Esophagus muscularis mucosa (tissue), 4 donors: ENCODE measurements around the gene LMNA.

Source experiments
- EP300 ChIP-seq: sonication (generic); formaldehyde crosslinking; IDR thresholded peaks from one replicate; pipeline ENCODE4 v1.6.1; 2017; ENCODE audit warnings: antibody characterized with exemption
- POLR2A ChIP-seq: fragments of 450-650 bp; IDR thresholded peaks from one replicate; pipeline ENCODE4 v1.6.1; 2017; ENCODE audit warnings: antibody characterized with exemption, moderate library complexity, mild to moderate bottlenecking, low read depth
- TF ChIP-seq, protein P1 (sequence below), 3 experiments: fragments of 200-600 bp in 2 of 3; fragments of 450-650 bp in 1 of 3; sonication (generic) in 2 of 3; IDR thresholded peaks; one replicate each; pipeline ENCODE4 v1.5.1; 2017 to 2019; ENCODE audit warnings: antibody characterized with exemption in 3 of 3, mild to moderate bottlenecking in 2 of 3, moderate library complexity in 1 of 3

DNA sequence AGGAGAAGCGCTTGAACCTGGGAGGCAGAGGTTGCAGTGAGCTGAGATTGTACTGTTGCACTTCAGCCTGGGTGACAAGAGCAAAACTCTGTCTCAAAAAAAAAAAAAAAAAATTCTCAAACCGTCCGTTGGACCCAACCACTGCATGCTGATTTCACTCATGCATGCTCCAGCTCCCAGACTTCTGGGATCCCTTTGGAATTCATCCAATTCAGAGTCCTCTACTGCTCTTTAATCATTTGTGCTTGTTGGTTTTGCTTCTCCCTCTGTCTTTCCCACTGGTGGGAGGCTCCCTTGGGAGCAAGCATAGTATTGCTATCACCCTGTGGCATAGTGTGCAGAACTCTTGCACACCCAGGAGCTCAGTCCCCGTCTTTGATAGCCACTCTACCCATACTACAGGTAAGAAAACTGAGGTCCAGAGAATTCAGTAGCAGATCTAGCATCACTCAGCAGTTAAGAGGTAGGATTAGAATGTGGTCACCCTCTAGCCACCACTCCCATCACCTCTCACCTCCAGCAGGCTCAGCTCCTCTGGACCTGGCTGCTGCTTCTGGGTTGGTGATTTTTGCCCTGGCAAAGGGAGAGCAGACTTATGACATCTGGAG lies 3.1 kb upstream of the LMNA start:
- TF ChIP-seq, protein P1, sequence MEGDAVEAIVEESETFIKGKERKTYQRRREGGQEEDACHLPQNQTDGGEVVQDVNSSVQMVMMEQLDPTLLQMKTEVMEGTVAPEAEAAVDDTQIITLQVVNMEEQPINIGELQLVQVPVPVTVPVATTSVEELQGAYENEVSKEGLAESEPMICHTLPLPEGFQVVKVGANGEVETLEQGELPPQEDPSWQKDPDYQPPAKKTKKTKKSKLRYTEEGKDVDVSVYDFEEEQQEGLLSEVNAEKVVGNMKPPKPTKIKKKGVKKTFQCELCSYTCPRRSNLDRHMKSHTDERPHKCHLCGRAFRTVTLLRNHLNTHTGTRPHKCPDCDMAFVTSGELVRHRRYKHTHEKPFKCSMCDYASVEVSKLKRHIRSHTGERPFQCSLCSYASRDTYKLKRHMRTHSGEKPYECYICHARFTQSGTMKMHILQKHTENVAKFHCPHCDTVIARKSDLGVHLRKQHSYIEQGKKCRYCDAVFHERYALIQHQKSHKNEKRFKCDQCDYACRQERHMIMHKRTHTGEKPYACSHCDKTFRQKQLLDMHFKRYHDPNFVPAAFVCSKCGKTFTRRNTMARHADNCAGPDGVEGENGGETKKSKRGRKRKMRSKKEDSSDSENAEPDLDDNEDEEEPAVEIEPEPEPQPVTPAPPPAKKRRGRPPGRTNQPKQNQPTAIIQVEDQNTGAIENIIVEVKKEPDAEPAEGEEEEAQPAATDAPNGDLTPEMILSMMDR (IDR thresholded peaks at IDR 0.05), result no peak
- TF ChIP-seq POLR2A (no peak), EP300 (no peak)
